ENCODE results near the gene RNF166.

- TF ChIP-seq USF2 (CRISPR knock-in tag; IDR thresholded peaks at IDR 0.05) = no peak
- no peak for TF ChIP-seq ZNF232 (CRISPR knock-in tag; IDR thresholded peaks at IDR 0.05)
Observed at GRCh38 chr16:88747588-88748301, 41.5 kb upstream of the RNF166 start.

All from WTC11 (cell line).